GM23338 (cell line): ENCODE results near the gene FRAS1.

Experiments
- CREB1 ChIP-seq: fragments of 250-450 bp; sonication (Bioruptor Pico); IDR thresholded peaks from 2 replicates; pipeline ENCODE4 v1.5.0; 2020; ENCODE audit warnings: low read depth, mild to moderate bottlenecking, moderate library complexity
- ETS1 ChIP-seq: IDR thresholded peaks from 2 replicates; pipeline ENCODE4 v1.6.1; 2016; ENCODE audit warnings: antibody characterized with exemption
- EZH2 ChIP-seq: fragments of 200-600 bp; sonication (generic); IDR thresholded peaks from one replicate; pipeline ENCODE4 v1.8.0; 2017; ENCODE audit warnings: antibody characterized with exemption, mild to moderate bottlenecking, low read depth; ENCODE audit not compliant: unreplicated experiment
- EZH2phosphoT487 ChIP-seq: fragments of 200-600 bp; sonication (generic); IDR thresholded peaks from one replicate; pipeline ENCODE4 v1.8.1; 2018; ENCODE audit warnings: antibody characterized with exemption; ENCODE audit not compliant: unreplicated experiment
- JUNB ChIP-seq: IDR thresholded peaks from one replicate; pipeline ENCODE4 v1.6.1; 2016; ENCODE audit warnings: antibody characterized with exemption; ENCODE audit not compliant: unreplicated experiment
- NANOG ChIP-seq: IDR thresholded peaks from 2 replicates; pipeline ENCODE4 v1.6.1; 2016; ENCODE audit warnings: antibody characterized with exemption, borderline replicate concordance
- POLR2AphosphoS5 ChIP-seq: IDR thresholded peaks from 2 replicates; pipeline ENCODE4 v1.6.1; 2016; ENCODE audit warnings: antibody characterized with exemption, low read depth
- ZNF114 ChIP-seq: fragments of 250-450 bp; sonication (Bioruptor Pico); IDR thresholded peaks from 2 replicates; pipeline ENCODE4 v1.5.0; 2020; ENCODE audit warnings: mild to moderate bottlenecking, moderate library complexity
- ZNF331 ChIP-seq: fragments of 250-450 bp; sonication (Bioruptor Pico); IDR thresholded peaks from 2 replicates; pipeline ENCODE4 v1.5.0; 2020; ENCODE audit warnings: low read depth, mild to moderate bottlenecking, moderate library complexity
- TF ChIP-seq, protein P1 (sequence below), 2 experiments: fragments of 200-600 bp in 1 of 2; sonication (generic) in 1 of 2; conservative IDR thresholded peaks; 2 replicates each; pipeline versions ENCODE4 v1.5.1 to v1.6.1; 2016 to 2017; ENCODE audit warnings: antibody characterized with exemption in 2 of 2, low read depth in 2 of 2, mild to moderate bottlenecking in 2 of 2, moderate library complexity in 1 of 2
- TF ChIP-seq, protein P2 (sequence below): IDR thresholded peaks from one replicate; pipeline ENCODE4 v1.6.1; 2018; ENCODE audit warnings: antibody characterized with exemption; ENCODE audit not compliant: unreplicated experiment
- TF ChIP-seq, protein P3 (sequence below): fragments of 250-450 bp; sonication (Bioruptor Pico); IDR thresholded peaks from 2 replicates; pipeline ENCODE4 v1.5.0; 2020; ENCODE audit warnings: mild to moderate bottlenecking, moderate library complexity

GRCh38 chr4:78510108-78510507 is 453.0 kb downstream of the FRAS1 start:
- TF ChIP-seq, protein P1, sequence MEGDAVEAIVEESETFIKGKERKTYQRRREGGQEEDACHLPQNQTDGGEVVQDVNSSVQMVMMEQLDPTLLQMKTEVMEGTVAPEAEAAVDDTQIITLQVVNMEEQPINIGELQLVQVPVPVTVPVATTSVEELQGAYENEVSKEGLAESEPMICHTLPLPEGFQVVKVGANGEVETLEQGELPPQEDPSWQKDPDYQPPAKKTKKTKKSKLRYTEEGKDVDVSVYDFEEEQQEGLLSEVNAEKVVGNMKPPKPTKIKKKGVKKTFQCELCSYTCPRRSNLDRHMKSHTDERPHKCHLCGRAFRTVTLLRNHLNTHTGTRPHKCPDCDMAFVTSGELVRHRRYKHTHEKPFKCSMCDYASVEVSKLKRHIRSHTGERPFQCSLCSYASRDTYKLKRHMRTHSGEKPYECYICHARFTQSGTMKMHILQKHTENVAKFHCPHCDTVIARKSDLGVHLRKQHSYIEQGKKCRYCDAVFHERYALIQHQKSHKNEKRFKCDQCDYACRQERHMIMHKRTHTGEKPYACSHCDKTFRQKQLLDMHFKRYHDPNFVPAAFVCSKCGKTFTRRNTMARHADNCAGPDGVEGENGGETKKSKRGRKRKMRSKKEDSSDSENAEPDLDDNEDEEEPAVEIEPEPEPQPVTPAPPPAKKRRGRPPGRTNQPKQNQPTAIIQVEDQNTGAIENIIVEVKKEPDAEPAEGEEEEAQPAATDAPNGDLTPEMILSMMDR (conservative IDR thresholded peaks at IDR 0.05; ENCODE audit: low read depth in 2 of 2), result no peak
- TF ChIP-seq POLR2AphosphoS5 (no peak), CREB1 (CRISPR knock-in tag) (no peak), EZH2phosphoT487 (no peak), ZNF114 (CRISPR knock-in tag) (no peak), EZH2 (no peak), JUNB (no peak), ETS1 (no peak), ZNF331 (CRISPR knock-in tag) (no peak), NANOG (no peak)
- TF ChIP-seq, protein P2, sequence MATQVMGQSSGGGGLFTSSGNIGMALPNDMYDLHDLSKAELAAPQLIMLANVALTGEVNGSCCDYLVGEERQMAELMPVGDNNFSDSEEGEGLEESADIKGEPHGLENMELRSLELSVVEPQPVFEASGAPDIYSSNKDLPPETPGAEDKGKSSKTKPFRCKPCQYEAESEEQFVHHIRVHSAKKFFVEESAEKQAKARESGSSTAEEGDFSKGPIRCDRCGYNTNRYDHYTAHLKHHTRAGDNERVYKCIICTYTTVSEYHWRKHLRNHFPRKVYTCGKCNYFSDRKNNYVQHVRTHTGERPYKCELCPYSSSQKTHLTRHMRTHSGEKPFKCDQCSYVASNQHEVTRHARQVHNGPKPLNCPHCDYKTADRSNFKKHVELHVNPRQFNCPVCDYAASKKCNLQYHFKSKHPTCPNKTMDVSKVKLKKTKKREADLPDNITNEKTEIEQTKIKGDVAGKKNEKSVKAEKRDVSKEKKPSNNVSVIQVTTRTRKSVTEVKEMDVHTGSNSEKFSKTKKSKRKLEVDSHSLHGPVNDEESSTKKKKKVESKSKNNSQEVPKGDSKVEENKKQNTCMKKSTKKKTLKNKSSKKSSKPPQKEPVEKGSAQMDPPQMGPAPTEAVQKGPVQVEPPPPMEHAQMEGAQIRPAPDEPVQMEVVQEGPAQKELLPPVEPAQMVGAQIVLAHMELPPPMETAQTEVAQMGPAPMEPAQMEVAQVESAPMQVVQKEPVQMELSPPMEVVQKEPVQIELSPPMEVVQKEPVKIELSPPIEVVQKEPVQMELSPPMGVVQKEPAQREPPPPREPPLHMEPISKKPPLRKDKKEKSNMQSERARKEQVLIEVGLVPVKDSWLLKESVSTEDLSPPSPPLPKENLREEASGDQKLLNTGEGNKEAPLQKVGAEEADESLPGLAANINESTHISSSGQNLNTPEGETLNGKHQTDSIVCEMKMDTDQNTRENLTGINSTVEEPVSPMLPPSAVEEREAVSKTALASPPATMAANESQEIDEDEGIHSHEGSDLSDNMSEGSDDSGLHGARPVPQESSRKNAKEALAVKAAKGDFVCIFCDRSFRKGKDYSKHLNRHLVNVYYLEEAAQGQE, result no peak
- TF ChIP-seq, protein P3, sequence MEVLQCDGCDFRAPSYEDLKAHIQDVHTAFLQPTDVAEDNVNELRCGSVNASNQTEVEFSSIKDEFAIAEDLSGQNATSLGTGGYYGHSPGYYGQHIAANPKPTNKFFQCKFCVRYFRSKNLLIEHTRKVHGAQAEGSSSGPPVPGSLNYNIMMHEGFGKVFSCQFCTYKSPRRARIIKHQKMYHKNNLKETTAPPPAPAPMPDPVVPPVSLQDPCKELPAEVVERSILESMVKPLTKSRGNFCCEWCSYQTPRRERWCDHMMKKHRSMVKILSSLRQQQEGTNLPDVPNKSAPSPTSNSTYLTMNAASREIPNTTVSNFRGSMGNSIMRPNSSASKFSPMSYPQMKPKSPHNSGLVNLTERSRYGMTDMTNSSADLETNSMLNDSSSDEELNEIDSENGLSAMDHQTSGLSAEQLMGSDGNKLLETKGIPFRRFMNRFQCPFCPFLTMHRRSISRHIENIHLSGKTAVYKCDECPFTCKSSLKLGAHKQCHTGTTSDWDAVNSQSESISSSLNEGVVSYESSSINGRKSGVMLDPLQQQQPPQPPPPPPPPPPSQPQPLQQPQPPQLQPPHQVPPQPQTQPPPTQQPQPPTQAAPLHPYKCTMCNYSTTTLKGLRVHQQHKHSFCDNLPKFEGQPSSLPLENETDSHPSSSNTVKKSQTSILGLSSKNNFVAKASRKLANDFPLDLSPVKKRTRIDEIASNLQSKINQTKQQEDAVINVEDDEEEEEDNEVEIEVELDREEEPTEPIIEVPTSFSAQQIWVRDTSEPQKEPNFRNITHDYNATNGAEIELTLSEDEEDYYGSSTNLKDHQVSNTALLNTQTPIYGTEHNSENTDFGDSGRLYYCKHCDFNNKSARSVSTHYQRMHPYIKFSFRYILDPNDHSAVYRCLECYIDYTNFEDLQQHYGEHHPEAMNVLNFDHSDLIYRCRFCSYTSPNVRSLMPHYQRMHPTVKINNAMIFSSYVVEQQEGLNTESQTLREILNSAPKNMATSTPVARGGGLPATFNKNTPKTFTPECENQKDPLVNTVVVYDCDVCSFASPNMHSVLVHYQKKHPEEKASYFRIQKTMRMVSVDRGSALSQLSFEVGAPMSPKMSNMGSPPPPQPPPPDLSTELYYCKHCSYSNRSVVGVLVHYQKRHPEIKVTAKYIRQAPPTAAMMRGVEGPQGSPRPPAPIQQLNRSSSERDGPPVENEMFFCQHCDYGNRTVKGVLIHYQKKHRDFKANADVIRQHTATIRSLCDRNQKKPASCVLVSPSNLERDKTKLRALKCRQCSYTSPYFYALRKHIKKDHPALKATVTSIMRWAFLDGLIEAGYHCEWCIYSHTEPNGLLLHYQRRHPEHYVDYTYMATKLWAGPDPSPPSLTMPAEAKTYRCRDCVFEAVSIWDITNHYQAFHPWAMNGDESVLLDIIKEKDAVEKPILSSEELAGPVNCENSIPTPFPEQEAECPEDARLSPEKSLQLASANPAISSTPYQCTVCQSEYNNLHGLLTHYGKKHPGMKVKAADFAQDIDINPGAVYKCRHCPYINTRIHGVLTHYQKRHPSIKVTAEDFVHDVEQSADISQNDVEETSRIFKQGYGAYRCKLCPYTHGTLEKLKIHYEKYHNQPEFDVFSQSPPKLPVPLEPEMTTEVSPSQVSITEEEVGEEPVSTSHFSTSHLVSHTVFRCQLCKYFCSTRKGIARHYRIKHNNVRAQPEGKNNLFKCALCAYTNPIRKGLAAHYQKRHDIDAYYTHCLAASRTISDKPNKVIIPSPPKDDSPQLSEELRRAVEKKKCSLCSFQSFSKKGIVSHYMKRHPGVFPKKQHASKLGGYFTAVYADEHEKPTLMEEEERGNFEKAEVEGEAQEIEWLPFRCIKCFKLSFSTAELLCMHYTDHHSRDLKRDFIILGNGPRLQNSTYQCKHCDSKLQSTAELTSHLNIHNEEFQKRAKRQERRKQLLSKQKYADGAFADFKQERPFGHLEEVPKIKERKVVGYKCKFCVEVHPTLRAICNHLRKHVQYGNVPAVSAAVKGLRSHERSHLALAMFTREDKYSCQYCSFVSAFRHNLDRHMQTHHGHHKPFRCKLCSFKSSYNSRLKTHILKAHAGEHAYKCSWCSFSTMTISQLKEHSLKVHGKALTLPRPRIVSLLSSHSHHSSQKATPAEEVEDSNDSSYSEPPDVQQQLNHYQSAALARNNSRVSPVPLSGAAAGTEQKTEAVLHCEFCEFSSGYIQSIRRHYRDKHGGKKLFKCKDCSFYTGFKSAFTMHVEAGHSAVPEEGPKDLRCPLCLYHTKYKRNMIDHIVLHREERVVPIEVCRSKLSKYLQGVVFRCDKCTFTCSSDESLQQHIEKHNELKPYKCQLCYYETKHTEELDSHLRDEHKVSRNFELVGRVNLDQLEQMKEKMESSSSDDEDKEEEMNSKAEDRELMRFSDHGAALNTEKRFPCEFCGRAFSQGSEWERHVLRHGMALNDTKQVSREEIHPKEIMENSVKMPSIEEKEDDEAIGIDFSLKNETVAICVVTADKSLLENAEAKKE (CRISPR knock-in tag), result no peak
